Measurements from ENCODE around the gene KIT. TPM values are rescaled to one million over a fixed set of nuclear protein-coding genes. Genes with fewer than 3 reads are reported as not detected.

The KIT gene
- total RNA-seq, 1 experiment from 2014 or later, result not detected

- no peaks in the 10 kb centered on the region for H3K27me3 Mint-ChIP-seq (ENCODE audit: insufficient read depth, unreplicated experiment)
- ChIA-PET CTCF (interaction anchor here (1.1 kb wide), 1 partner anchor 11 kb away, joined by 3 read pairs; no protein-coding TSS in a partner anchor), POLR2A (no interaction called here)
- H3K27ac Mint-ChIP-seq (ENCODE audit: low read depth, unreplicated experiment), result no peak overlapping the region
- H3K4me3 Mint-ChIP-seq (ENCODE audit: unreplicated experiment), result no peak overlapping the region
- no peaks in the 10 kb centered on the region for H3K36me3 Mint-ChIP-seq (ENCODE audit: insufficient read depth, unreplicated experiment)
- no peaks in the 10 kb centered on the region for H3K9me3 Mint-ChIP-seq (ENCODE audit: unreplicated experiment)
- TF ChIP-seq CTCF (IDR thresholded peaks at IDR 0.05; ENCODE audit: unreplicated experiment), result no peak
- no peaks in the 10 kb centered on the region for H3K4me1 Mint-ChIP-seq (ENCODE audit: insufficient read depth, unreplicated experiment)
- DNase-seq (ENCODE audit: unreplicated experiment), result no peak
- BruUV-seq (replicated peaks), result no TSS peak
- intact Hi-C loops (cut with micrococcal nuclease), result no loop called here
Measured at GRCh38 chr4:54677853-54678650, 20.3 kb downstream of the KIT start.

GRCh38 chr4:54678826-54679225, 21.1 kb downstream of the KIT start:
- no TSS peak for BruUV-seq (replicated peaks)
- H3K4me1 Mint-ChIP-seq (ENCODE audit: insufficient read depth, unreplicated experiment), result peaks cover 4% of the 10 kb centered on the region
- no peak for DNase-seq (ENCODE audit: unreplicated experiment)
- no peak for TF ChIP-seq CTCF (IDR thresholded peaks at IDR 0.05; ENCODE audit: unreplicated experiment)
- no peak overlapping the region for H3K27ac Mint-ChIP-seq (ENCODE audit: low read depth, unreplicated experiment)
- H3K36me3 Mint-ChIP-seq (ENCODE audit: insufficient read depth, unreplicated experiment), result no peaks in the 10 kb centered on the region
- no peaks in the 10 kb centered on the region for H3K27me3 Mint-ChIP-seq (ENCODE audit: insufficient read depth, unreplicated experiment)
- intact Hi-C loops (cut with micrococcal nuclease), result no loop called here
- ChIA-PET POLR2A (interaction anchor here (0.7 kb wide), 1 partner anchor 270 kb away, joined by 3 read pairs; no protein-coding TSS in a partner anchor), CTCF (interaction anchor here (1.1 kb wide), 1 partner anchor 10 kb away, joined by 3 read pairs; no protein-coding TSS in a partner anchor)
- no peak overlapping the region for H3K4me3 Mint-ChIP-seq (ENCODE audit: unreplicated experiment)
- H3K9me3 Mint-ChIP-seq (ENCODE audit: unreplicated experiment), result no peaks in the 10 kb centered on the region

- no peak overlapping the region for H3K4me3 Mint-ChIP-seq (ENCODE audit: unreplicated experiment)
- H3K9me3 Mint-ChIP-seq (ENCODE audit: unreplicated experiment), result no peaks in the 10 kb centered on the region
- no peaks in the 10 kb centered on the region for H3K27me3 Mint-ChIP-seq (ENCODE audit: insufficient read depth, unreplicated experiment)
- BruUV-seq (replicated peaks), result no TSS peak
- POLR2A ChIA-PET, result no interaction called here
- peaks cover 5% of the 10 kb centered on the region for H3K4me1 Mint-ChIP-seq (ENCODE audit: insufficient read depth, unreplicated experiment)
- intact Hi-C loops (cut with micrococcal nuclease), result loop anchor here (5.0 to 10.0 kb wide), 3 partner anchors 165 to 645 kb away; no protein-coding TSS in a partner anchor
- DNase-seq (ENCODE audit: unreplicated experiment), result no peak
- H3K36me3 Mint-ChIP-seq (ENCODE audit: insufficient read depth, unreplicated experiment), result no peaks in the 10 kb centered on the region
- CTCF ChIA-PET, result no interaction called here
- no peak overlapping the region for H3K27ac Mint-ChIP-seq (ENCODE audit: low read depth, unreplicated experiment)
- no peak for TF ChIP-seq CTCF (IDR thresholded peaks at IDR 0.05; ENCODE audit: unreplicated experiment)
Measured at GRCh38 chr4:54679813-54680212, 22.1 kb downstream of the KIT start.

GRCh38 chr4:54683616-54684346, 26.0 kb downstream of the KIT start:
- ChIA-PET POLR2A (interaction anchor here (0.6 kb wide), 2 partner anchors 12 to 17 kb away, joined by 3 read pairs; no protein-coding TSS in a partner anchor), CTCF (interaction anchor here (0.6 to 2.3 kb wide), 12 partner anchors 10 to 355 kb away, joined by 3 to 14 read pairs (median 4); no protein-coding TSS in a partner anchor)
- Mint-ChIP-seq H3K4me3 (ENCODE audit: unreplicated experiment) (no peak overlapping the region), H3K4me1 (ENCODE audit: insufficient read depth, unreplicated experiment) (peaks cover 5% of the 10 kb centered on the region), H3K27ac (ENCODE audit: low read depth, unreplicated experiment) (no peak overlapping the region), H3K27me3 (ENCODE audit: insufficient read depth, unreplicated experiment) (no peaks in the 10 kb centered on the region), H3K9me3 (ENCODE audit: unreplicated experiment) (no peaks in the 10 kb centered on the region), H3K36me3 (ENCODE audit: insufficient read depth, unreplicated experiment) (no peaks in the 10 kb centered on the region)
- TF ChIP-seq CTCF (IDR thresholded peaks at IDR 0.05; ENCODE audit: unreplicated experiment), result no peak
- BruUV-seq (replicated peaks), result no TSS peak
- DNase-seq (ENCODE audit: unreplicated experiment), result peak; percentile 72
- intact Hi-C loops (cut with micrococcal nuclease), result loop anchor here (1.0 to 10.0 kb wide), 4 partner anchors 161 to 641 kb away; no protein-coding TSS in a partner anchor
